Endodermal cell (in vitro differentiated cells): ENCODE data around the gene ENPP4. TPM values are rescaled to one million over a fixed set of nuclear protein-coding genes. Genes with fewer than 3 reads are reported as not detected.

Experiments
- DNase-seq: peaks from one replicate; pipeline ENCODE4 v3.0.0-alpha.2; 2017
- H3K27ac ChIP-seq: 2 replicates; pipeline ENCODE4 v1.5.1; 2013; ENCODE audit warnings: mild to moderate bottlenecking, low read depth, low read length, moderate library complexity
- H3K27me3 ChIP-seq: 2 replicates; pipeline ENCODE4 v1.6.1; 2013; ENCODE audit warnings: mild to moderate bottlenecking, low read length, moderate library complexity; ENCODE audit not compliant: insufficient read depth, control insufficient read depth, poor library complexity, severe bottlenecking
- H3K36me3 ChIP-seq: 2 replicates; pipeline ENCODE4 v1.7.0; 2013; ENCODE audit warnings: mild to moderate bottlenecking, low read length, moderate library complexity; ENCODE audit not compliant: control insufficient read depth, insufficient read depth
- H3K4me1 ChIP-seq: one replicate; pipeline ENCODE4 v1.7.0; 2013; ENCODE audit warnings: low read length; ENCODE audit not compliant: control insufficient read depth, insufficient read depth
- H3K4me3 ChIP-seq: 2 replicates; pipeline ENCODE4 v1.5.1; 2013; ENCODE audit warnings: mild to moderate bottlenecking, low read length, moderate library complexity
- H3K9ac ChIP-seq: 2 replicates; pipeline ENCODE4 v1.6.1; 2013; ENCODE audit warnings: mild to moderate bottlenecking, low read length, moderate library complexity; ENCODE audit not compliant: poor library complexity, severe bottlenecking; ENCODE audit errors: extremely low read depth
- H3K9me3 ChIP-seq: 2 replicates; pipeline ENCODE4 v1.6.1; 2013; ENCODE audit warnings: mild to moderate bottlenecking, low read length, moderate library complexity; ENCODE audit not compliant: control insufficient read depth
- H3K27ac Mint-ChIP-seq: 2 replicates; pipeline ENCODE4 v1.8.0; 2020; ENCODE audit warnings: mixed read lengths
- H3K27me3 Mint-ChIP-seq: 2 replicates; pipeline ENCODE4 v1.8.0; 2021; ENCODE audit warnings: mild to moderate bottlenecking, mixed read lengths; ENCODE audit not compliant: insufficient read depth
- H3K36me3 Mint-ChIP-seq: 2 replicates; pipeline ENCODE4 v1.8.0; 2020; ENCODE audit warnings: low read depth, mixed read lengths
- H3K4me1 Mint-ChIP-seq: 2 replicates; pipeline ENCODE4 v1.8.0; 2020; ENCODE audit warnings: mixed read lengths
- H3K4me3 Mint-ChIP-seq: 2 replicates; pipeline ENCODE4 v1.8.0; 2020; ENCODE audit warnings: mild to moderate bottlenecking, moderate library complexity, mixed read lengths
- H3K9me3 Mint-ChIP-seq: 2 replicates; pipeline ENCODE4 v1.8.0; 2020; ENCODE audit warnings: mild to moderate bottlenecking, mixed read lengths
- CTCF ChIP-seq: fragments of 200-600 bp; sonication (generic); conservative IDR thresholded peaks from 2 replicates; pipeline ENCODE4 v1.5.0; 2021; ENCODE audit warnings: antibody characterized with exemption, mild to moderate bottlenecking
- WGBS, 2 experiments: methylation state at CpG; one replicate each; pipeline versions ENCODE4 v1.1.5 to v1.1.7; 2013; ENCODE audit warnings: missing lambda C conversion rate in 2 of 2, mixed read lengths in 1 of 2; ENCODE audit not compliant: insufficient coverage in 1 of 2, insufficient read length in 1 of 2; 5-methylcytosine and 5-hydroxymethylcytosine counted together
- total RNA-seq, 2 donors: library from RNA; stranded (reverse); fragmentation: NEBNext Ultra II Directional in 1 of 2; extraction: Animal tissue kit (Norgen Biotek cat#: 25700) in 1 of 2; gene quantifications; 2 replicates in 1 of 2; 3 replicates in 1 of 2; pipeline ENCODE4 v1.2.1, GENCODE V29; 2021

ENPP4 gene
- total RNA-seq, 2 donors from 2014 or later, result 3.5 to 7.2 TPM

- no peak overlapping the region for H3K4me3 Mint-ChIP-seq
- no peak overlapping the region for H3K27ac ChIP-seq
- H3K9me3 ChIP-seq, result no peaks in the 10 kb centered on the region
- H3K36me3 Mint-ChIP-seq, result no peaks in the 10 kb centered on the region
- DNase-seq, result no peak
- WGBS, 2 experiments, result 65 to 83% methylated on average over 2 of the region's 2 CpGs
- no peak overlapping the region for H3K4me3 ChIP-seq
- TF ChIP-seq CTCF, result no peak
- peaks cover 19% of the 10 kb centered on the region for H3K27me3 Mint-ChIP-seq
- no peaks in the 10 kb centered on the region for H3K9me3 Mint-ChIP-seq
- no peak overlapping the region for H3K9ac ChIP-seq
- no peak overlapping the region for H3K27ac Mint-ChIP-seq
- no peaks in the 10 kb centered on the region for H3K36me3 ChIP-seq
- peaks cover 10% of the 10 kb centered on the region for H3K4me1 Mint-ChIP-seq
- peaks cover under 1% of the 10 kb centered on the region for H3K27me3 ChIP-seq
- H3K4me1 ChIP-seq, result no peaks in the 10 kb centered on the region
These were observed 4.4 kb downstream of the ENPP4 start for GRCh38 chr6:46134216-46134615.

GRCh38 chr6:46135176-46135575, 5.4 kb downstream of the ENPP4 start:
- DNase-seq, result no peak
- Histone ChIP-seq H3K27me3 (no peaks in the 10 kb centered on the region), H3K36me3 (no peaks in the 10 kb centered on the region), H3K9ac (no peak overlapping the region), H3K9me3 (no peaks in the 10 kb centered on the region), H3K4me3 (no peak overlapping the region), H3K27ac (no peak overlapping the region), H3K4me1 (no peaks in the 10 kb centered on the region)
- Mint-ChIP-seq H3K4me1 (peaks cover 10% of the 10 kb centered on the region), H3K4me3 (no peak overlapping the region), H3K9me3 (no peaks in the 10 kb centered on the region), H3K27me3 (peaks cover 15% of the 10 kb centered on the region), H3K36me3 (no peaks in the 10 kb centered on the region), H3K27ac (no peak overlapping the region)
- no CpG with 5 or more reads among the region's 1 CpG for WGBS, 2 experiments
- TF ChIP-seq CTCF, result no peak

- H3K36me3 ChIP-seq, result no peaks in the 10 kb centered on the region
- no peak for TF ChIP-seq CTCF
- H3K36me3 Mint-ChIP-seq, result no peaks in the 10 kb centered on the region
- H3K27me3 ChIP-seq, result no peaks in the 10 kb centered on the region
- no peak overlapping the region for H3K27ac Mint-ChIP-seq
- no peak overlapping the region for H3K4me3 Mint-ChIP-seq
- peaks cover 12% of the 10 kb centered on the region for H3K27me3 Mint-ChIP-seq
- H3K4me1 Mint-ChIP-seq, result peaks cover 12% of the 10 kb centered on the region
- DNase-seq, result no peak
- H3K9ac ChIP-seq, result no peak overlapping the region
- H3K9me3 Mint-ChIP-seq, result no peaks in the 10 kb centered on the region
- no peak overlapping the region for H3K27ac ChIP-seq
- H3K9me3 ChIP-seq, result no peaks in the 10 kb centered on the region
- H3K4me3 ChIP-seq, result no peak overlapping the region
- H3K4me1 ChIP-seq, result no peaks in the 10 kb centered on the region
- 89 to 100% methylated on average over 1 to 2 of the region's 2 CpGs for WGBS, 2 experiments
These were observed 7.0 kb downstream of the ENPP4 start for GRCh38 chr6:46136831-46137230.
